SK-N-SH (cell line): Measurements from ENCODE around the gene GTF2H4. TPM values are rescaled to one million over a fixed set of nuclear protein-coding genes. Genes with fewer than 3 reads are reported as not detected.
A peak's percentile ranks its signal among the peaks of the same experiment; 100 is the strongest.

Experiments
- CTCF ChIA-PET: fragments of 300-600, 350-600 bp; formaldehyde crosslinking; extraction: SDS; loops from one replicate; lab custom pipeline; 2021; lab: Yijun Ruan, JAX
- POLR2A ChIA-PET: fragments of 350-600 bp; sonication (Branson Sonifier 250); formaldehyde crosslinking; extraction: SDS; loops from one replicate; lab custom pipeline; 2020; ENCODE audit warnings: antibody characterized with exemption, inconsistent platforms; lab: Yijun Ruan, JAX
- DNase-seq: peaks from one replicate; pipeline ENCODE4 v3.0.0; 2012
- H2AFZ ChIP-seq: fragments of 200-600 bp; sonication (generic); 2 replicates; pipeline ENCODE4 v1.8.1; 2016; ENCODE audit warnings: antibody characterized with exemption, mild to moderate bottlenecking, low read depth
- H3F3A ChIP-seq: fragments of 200-600 bp; sonication (generic); replicated peaks from 2 replicates; pipeline ENCODE3; 2016; ENCODE audit warnings: antibody characterized with exemption, mild to moderate bottlenecking; ENCODE audit not compliant: insufficient read depth
- H3K27ac ChIP-seq, 2 experiments: fragments of 200-500 bp in 1 of 2; fragments of 200-600 bp in 1 of 2; sonication (Bioruptor generic) in 1 of 2; sonication (generic), shearing (Covaris generic) in 1 of 2; 2 replicates each; pipeline versions ENCODE4 v1.5.1 to v1.6.1; 2014 to 2016; ENCODE audit warnings: low read depth in 2 of 2, inconsistent platforms in 1 of 2, low read length in 1 of 2, mild to moderate bottlenecking in 1 of 2, mixed read lengths in 1 of 2
- H3K27me3 ChIP-seq: fragments of 200-600 bp; sonication (generic), shearing (Covaris generic); 2 replicates; pipeline ENCODE4 v1.6.1; 2016; ENCODE audit warnings: mixed run types; ENCODE audit not compliant: insufficient read depth
- H3K36me3 ChIP-seq, 2 experiments: fragments of 200-500 bp in 1 of 2; fragments of 200-600 bp in 1 of 2; sonication (Bioruptor generic) in 1 of 2; sonication (generic) in 1 of 2; replicated peaks in 1 of 2; 2 replicates each; pipeline versions ENCODE3 to v1.5.1; 2014 to 2016; ENCODE audit warnings: low read length in 1 of 2, mild to moderate bottlenecking in 1 of 2; ENCODE audit not compliant: insufficient read depth in 2 of 2, control insufficient read depth in 1 of 2
- H3K4me1 ChIP-seq, 2 experiments: fragments of 200-500 bp in 1 of 2; fragments of 200-600 bp in 1 of 2; sonication (Bioruptor generic) in 1 of 2; sonication (generic), shearing (Covaris generic) in 1 of 2; 2 replicates each; pipeline versions ENCODE4 v1.5.1 to v1.6.1; 2014 to 2016; ENCODE audit warnings: low read depth in 1 of 2, low read length in 1 of 2, mixed run types in 1 of 2; ENCODE audit not compliant: insufficient read depth in 2 of 2, control insufficient read depth in 1 of 2
- H3K4me2 ChIP-seq: fragments of 200-600 bp; sonication (generic), shearing (Covaris generic); 2 replicates; pipeline ENCODE4 v1.6.1; 2017; ENCODE audit warnings: mixed run types
- H3K4me3 ChIP-seq, 2 experiments: fragments of 200-500 bp in 1 of 2; fragments of 200-600 bp in 1 of 2; sonication (Bioruptor generic) in 1 of 2; sonication (generic), shearing (Covaris generic) in 1 of 2; 2 replicates each; pipeline versions ENCODE4 v1.5.1 to v1.8.1; 2014 to 2016; ENCODE audit warnings: low read depth in 2 of 2, inconsistent platforms in 1 of 2, low read length in 1 of 2, mild to moderate bottlenecking in 1 of 2, mixed read lengths in 1 of 2, moderate library complexity in 1 of 2
- H3K79me2 ChIP-seq: fragments of 200-600 bp; sonication (generic); 2 replicates; pipeline ENCODE4 v1.8.1; 2017; ENCODE audit warnings: mild to moderate bottlenecking; ENCODE audit not compliant: insufficient read depth
- H3K9ac ChIP-seq: fragments of 200-600 bp; sonication (generic); 2 replicates; pipeline ENCODE4 v1.6.1; 2017; ENCODE audit warnings: mixed run types
- H3K9me2 ChIP-seq: fragments of 200-600 bp; sonication (generic); 2 replicates; pipeline ENCODE4 v1.6.1; 2017; ENCODE audit warnings: mixed run types
- H3K9me3 ChIP-seq: fragments of 200-600 bp; sonication (generic); 2 replicates; pipeline ENCODE4 v1.6.1; 2017; ENCODE audit warnings: mixed run types, mild to moderate bottlenecking, moderate library complexity
- H4K20me1 ChIP-seq: fragments of 200-600 bp; sonication (generic); 2 replicates; pipeline ENCODE4 v1.6.1; 2017; ENCODE audit warnings: mild to moderate bottlenecking, mixed run types; ENCODE audit not compliant: insufficient read depth
- CHD2 ChIP-seq: fragments of 150-350 bp; IDR thresholded peaks from 2 replicates; pipeline ENCODE4 v1.6.1; 2018; ENCODE audit warnings: low read length; ENCODE audit not compliant: partially characterized antibody
- FOSL2 ChIP-seq: IDR thresholded peaks from 2 replicates; pipeline ENCODE4 v1.4.0; 2012; ENCODE audit warnings: low read depth, mild to moderate bottlenecking, moderate library complexity, borderline replicate concordance
- GABPA ChIP-seq: IDR thresholded peaks from 2 replicates; pipeline ENCODE4 v1.4.0; 2012; ENCODE audit warnings: low read depth, mild to moderate bottlenecking
- JUND ChIP-seq: IDR thresholded peaks from 2 replicates; pipeline ENCODE4 v1.4.0; 2012
- MEF2A ChIP-seq: IDR thresholded peaks from 2 replicates; pipeline ENCODE4 v1.4.0; 2012; ENCODE audit warnings: low read depth, borderline replicate concordance
- MXI1 ChIP-seq: IDR thresholded peaks from 2 replicates; pipeline ENCODE4 v1.6.1; 2012; ENCODE audit warnings: mild to moderate bottlenecking, low read depth, low read length, improper control_type of control experiment
- NFIC ChIP-seq: IDR thresholded peaks from 2 replicates; pipeline ENCODE4 v1.4.0; 2012; ENCODE audit warnings: borderline replicate concordance
- NRF1 ChIP-seq: IDR thresholded peaks from 2 replicates; pipeline ENCODE4 v1.6.1; 2012; ENCODE audit warnings: low read depth, mild to moderate bottlenecking, low read length
- RCOR1 ChIP-seq: fragments of 150-350 bp; IDR thresholded peaks from 2 replicates; pipeline ENCODE4 v1.6.1; 2017; ENCODE audit warnings: antibody characterized with exemption, low read length
- RXRA ChIP-seq: IDR thresholded peaks from 2 replicates; pipeline ENCODE4 v1.4.0; 2012; ENCODE audit warnings: low read depth, mild to moderate bottlenecking, borderline replicate concordance
- TAF1 ChIP-seq: IDR thresholded peaks from 2 replicates; pipeline ENCODE4 v1.6.1; 2012; ENCODE audit warnings: low read depth, mild to moderate bottlenecking, low read length, moderate library complexity, borderline replicate concordance
- TEAD4 ChIP-seq: IDR thresholded peaks from 2 replicates; pipeline ENCODE4 v1.4.0; 2012; ENCODE audit warnings: mild to moderate bottlenecking, borderline replicate concordance; ENCODE audit not compliant: insufficient read depth
- WGBS: methylation state at CpG from one replicate; pipeline ENCODE4 v1.1.6; 2017; ENCODE audit warnings: low lambda C conversion rate; 5-methylcytosine and 5-hydroxymethylcytosine counted together
- polyA plus RNA-seq, 3 experiments: library from polyadenylated mRNA; depleted of rRNA; stranded (reverse); fragments of >200 nt; gene quantifications; 2 replicates each; pipeline ENCODE4 v1.2.3, GENCODE V29; 2012
- TF ChIP-seq, protein P1 (sequence below): fragments of 200-600 bp; sonication (generic); IDR thresholded peaks from 2 replicates; pipeline ENCODE4 v1.6.1; 2017; ENCODE audit warnings: antibody characterized with exemption, mild to moderate bottlenecking, moderate library complexity
- TF ChIP-seq, protein P2 (sequence below): IDR thresholded peaks from 2 replicates; pipeline ENCODE4 v1.4.0; 2012; ENCODE audit warnings: low read depth, borderline replicate concordance

The GTF2H4 gene
- polyA plus RNA-seq, 1 of the 3 experiments (the other 2 are of a cell fraction) = 30.7 TPM

DNA sequence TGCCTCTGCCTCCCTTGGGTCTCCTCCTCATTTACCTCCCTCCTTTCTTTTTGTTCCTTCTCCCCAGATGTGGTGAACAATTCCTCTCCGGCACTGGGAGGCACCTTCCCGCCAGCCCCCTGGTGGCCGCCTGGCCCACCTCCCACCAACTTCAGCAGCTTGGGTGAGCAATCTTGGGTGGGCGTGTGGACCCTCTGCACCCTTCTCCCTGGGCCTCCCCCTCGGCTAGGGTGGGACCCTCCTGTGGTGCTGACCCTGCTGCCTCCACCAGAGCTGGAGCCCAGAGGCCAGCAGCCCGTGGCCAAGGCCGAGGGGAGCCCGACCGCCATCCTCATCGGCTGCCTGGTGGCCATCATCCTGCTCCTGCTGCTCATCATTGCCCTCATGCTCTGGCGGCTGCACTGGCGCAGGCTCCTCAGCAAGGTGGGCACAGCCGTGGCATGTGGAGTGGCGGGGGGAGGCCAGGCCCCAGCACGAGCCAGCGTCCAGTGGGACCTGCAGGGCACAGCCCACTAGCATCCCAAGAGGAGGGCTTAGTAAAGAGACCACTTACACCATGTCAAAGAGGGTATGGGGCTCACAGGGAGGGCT lies 14.9 kb upstream of the GTF2H4 start:
- Histone ChIP-seq H3K79me2 (peaks cover 27% of the 10 kb centered on the region), H3K9ac (no peak overlapping the region), H3F3A (peaks cover 2% of the 10 kb centered on the region), H3K27me3 (no peaks in the 10 kb centered on the region), H3K4me2 (no peak overlapping the region), H4K20me1 (no peaks in the 10 kb centered on the region), H2AFZ (no peak overlapping the region), H3K9me2 (no peaks in the 10 kb centered on the region), H3K9me3 (no peaks in the 10 kb centered on the region), H3K4me3 (no peak overlapping the region), H3K4me1 (peaks cover 2 to 6% of the 10 kb centered on the region in 2 experiments; a peak in 2 of 4 replicates), H3K36me3 (peaks cover 10 to 63% of the 10 kb centered on the region in 2 experiments), H3K27ac (no peak overlapping the region)
- no peak for TF ChIP-seq RCOR1
- TF ChIP-seq, protein P1, sequence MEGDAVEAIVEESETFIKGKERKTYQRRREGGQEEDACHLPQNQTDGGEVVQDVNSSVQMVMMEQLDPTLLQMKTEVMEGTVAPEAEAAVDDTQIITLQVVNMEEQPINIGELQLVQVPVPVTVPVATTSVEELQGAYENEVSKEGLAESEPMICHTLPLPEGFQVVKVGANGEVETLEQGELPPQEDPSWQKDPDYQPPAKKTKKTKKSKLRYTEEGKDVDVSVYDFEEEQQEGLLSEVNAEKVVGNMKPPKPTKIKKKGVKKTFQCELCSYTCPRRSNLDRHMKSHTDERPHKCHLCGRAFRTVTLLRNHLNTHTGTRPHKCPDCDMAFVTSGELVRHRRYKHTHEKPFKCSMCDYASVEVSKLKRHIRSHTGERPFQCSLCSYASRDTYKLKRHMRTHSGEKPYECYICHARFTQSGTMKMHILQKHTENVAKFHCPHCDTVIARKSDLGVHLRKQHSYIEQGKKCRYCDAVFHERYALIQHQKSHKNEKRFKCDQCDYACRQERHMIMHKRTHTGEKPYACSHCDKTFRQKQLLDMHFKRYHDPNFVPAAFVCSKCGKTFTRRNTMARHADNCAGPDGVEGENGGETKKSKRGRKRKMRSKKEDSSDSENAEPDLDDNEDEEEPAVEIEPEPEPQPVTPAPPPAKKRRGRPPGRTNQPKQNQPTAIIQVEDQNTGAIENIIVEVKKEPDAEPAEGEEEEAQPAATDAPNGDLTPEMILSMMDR = peak; percentile 24; the same call in 1 of the 2 replicates
- peak; percentile 47 for DNase-seq
- POLR2A ChIA-PET = no interaction called here
- CTCF ChIA-PET = interaction anchor here (0.9 kb wide), 2 partner anchors 10 to 71 kb away, joined by 3 to 4 read pairs; no protein-coding TSS in a partner anchor
- 96% methylated on average over 6 of the region's 16 CpGs for WGBS

DNA sequence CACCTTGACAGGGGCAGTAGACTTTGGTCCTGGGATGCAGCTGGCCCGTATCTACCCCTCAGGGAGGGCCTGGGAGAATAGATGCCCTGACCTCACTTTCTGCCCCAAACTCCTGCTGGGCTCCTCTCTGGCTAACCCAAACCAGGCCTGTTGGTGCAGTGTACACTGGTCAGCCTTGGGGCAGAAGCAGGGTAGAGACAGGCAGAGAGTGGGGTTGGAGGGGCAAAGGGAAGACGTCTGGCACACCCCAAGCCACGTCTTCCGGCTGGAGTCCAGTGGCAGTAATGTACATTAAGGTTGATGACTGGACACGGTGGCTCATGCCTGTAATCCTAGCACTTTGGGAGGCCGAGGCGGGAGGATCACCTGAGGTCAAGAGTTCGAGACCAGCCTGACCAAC lies 14.3 kb upstream of the GTF2H4 start:
- ChIA-PET CTCF (interaction anchor here (0.9 kb wide), 1 partner anchor 71 kb away, joined by 4 read pairs; no protein-coding TSS in a partner anchor), POLR2A (no interaction called here)
- TF ChIP-seq CHD2 = no peak
- no peak for TF ChIP-seq NFIC
- no peak for TF ChIP-seq NRF1
- TF ChIP-seq MEF2A = no peak
- TF ChIP-seq, protein P2, sequence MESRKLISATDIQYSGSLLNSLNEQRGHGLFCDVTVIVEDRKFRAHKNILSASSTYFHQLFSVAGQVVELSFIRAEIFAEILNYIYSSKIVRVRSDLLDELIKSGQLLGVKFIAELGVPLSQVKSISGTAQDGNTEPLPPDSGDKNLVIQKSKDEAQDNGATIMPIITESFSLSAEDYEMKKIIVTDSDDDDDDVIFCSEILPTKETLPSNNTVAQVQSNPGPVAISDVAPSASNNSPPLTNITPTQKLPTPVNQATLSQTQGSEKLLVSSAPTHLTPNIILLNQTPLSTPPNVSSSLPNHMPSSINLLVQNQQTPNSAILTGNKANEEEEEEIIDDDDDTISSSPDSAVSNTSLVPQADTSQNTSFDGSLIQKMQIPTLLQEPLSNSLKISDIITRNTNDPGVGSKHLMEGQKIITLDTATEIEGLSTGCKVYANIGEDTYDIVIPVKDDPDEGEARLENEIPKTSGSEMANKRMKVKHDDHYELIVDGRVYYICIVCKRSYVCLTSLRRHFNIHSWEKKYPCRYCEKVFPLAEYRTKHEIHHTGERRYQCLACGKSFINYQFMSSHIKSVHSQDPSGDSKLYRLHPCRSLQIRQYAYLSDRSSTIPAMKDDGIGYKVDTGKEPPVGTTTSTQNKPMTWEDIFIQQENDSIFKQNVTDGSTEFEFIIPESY = no peak
- no peak for TF ChIP-seq MXI1
- TF ChIP-seq RXRA = no peak
- TF ChIP-seq FOSL2 = no peak
- TF ChIP-seq GABPA = no peak
- TF ChIP-seq JUND = no peak
- no peak for TF ChIP-seq TAF1
- TF ChIP-seq TEAD4 = no peak
- Histone ChIP-seq H4K20me1 (no peaks in the 10 kb centered on the region), H3K9ac (no peak overlapping the region), H2AFZ (no peak overlapping the region), H3K27ac (no peak overlapping the region), H3K4me2 (no peak overlapping the region), H3K36me3 (peaks cover 10 to 69% of the 10 kb centered on the region in 2 experiments), H3K4me3 (no peak overlapping the region), H3F3A (no peaks in the 10 kb centered on the region), H3K4me1 (peaks cover 0 to 6% of the 10 kb centered on the region in 2 experiments; a peak in 1 of 4 replicates), H3K27me3 (no peaks in the 10 kb centered on the region), H3K79me2 (peaks cover 22% of the 10 kb centered on the region; the same call in 1 of the 2 replicates), H3K9me2 (no peaks in the 10 kb centered on the region), H3K9me3 (no peaks in the 10 kb centered on the region)
- no peak for DNase-seq
- 98% methylated on average over 8 of the region's 8 CpGs for WGBS
